K562 (cell line): ENCODE measurements around the gene KCNQ2. TPM values are rescaled to one million over a fixed set of nuclear protein-coding genes. Genes with fewer than 3 reads are reported as not detected.

Experiments
- ATAC-seq: fragments of 200-7000 bp; cut with Tn5 transposase; 3 replicates; pipeline ENCODE4 v1.9.1; 2020; ENCODE audit warnings: moderate library complexity
- BruUV-seq: library from RNA; stranded (reverse); fragments of 400-500 nt; replicated peaks from 2 replicates; lab custom pipeline; 2021; lab: Mats Ljungman, UMichigan
- CTCF ChIA-PET: fragments of 300-600 bp; formaldehyde crosslinking; extraction: SDS; loops from one replicate; lab custom pipeline; 2021; ENCODE audit warnings: low intra/inter-chr PET ratio; lab: Yijun Ruan, JAX
- POLR2A ChIA-PET: fragments of 300-600, 350-650 bp; sonication (Branson Sonifier 250); formaldehyde crosslinking; extraction: SDS; loops from one replicate; lab custom pipeline; 2021; ENCODE audit warnings: antibody characterized with exemption, inconsistent platforms; lab: Yijun Ruan, JAX
- DNase-seq, 4 experiments: peaks; one replicate each; pipeline versions ENCODE4 v3.0.0 to v3.0.0-alpha.2; 2011 to 2018; ENCODE audit warnings: low spot score in 3 of 4, mixed read lengths in 3 of 4; ENCODE audit errors: extremely low read depth in 1 of 4
- FAIRE-seq: peaks from 2 replicates; lab custom pipeline; 2011; peaks lifted over from hg19 to GRCh38; lab: Jason Lieb, UNC
- H2AFZ ChIP-seq: 2 replicates; pipeline ENCODE4 v1.6.0; 2011; ENCODE audit warnings: low read depth, low read length, control low read depth, inconsistent platforms
- H3K27ac ChIP-seq: fragments of 200-600 bp; 3 replicates; pipeline ENCODE4 v1.8.0; 2011; ENCODE audit warnings: low read depth, mild to moderate bottlenecking, control low read depth, inconsistent platforms, low read length, moderate library complexity, mixed read lengths; ENCODE audit errors: extremely low read depth
- H3K27me3 ChIP-seq, 2 experiments: fragments of 300-600 bp in 1 of 2; 2 replicates in 1 of 2; 3 replicates in 1 of 2; pipeline versions ENCODE4 v1.6.0 to v1.8.0; 2011; ENCODE audit warnings: inconsistent platforms in 2 of 2, low read length in 2 of 2, mild to moderate bottlenecking in 1 of 2, mixed read lengths in 1 of 2, moderate library complexity in 1 of 2; ENCODE audit not compliant: control insufficient read depth in 2 of 2, insufficient read depth in 2 of 2
- H3K36me3 ChIP-seq: fragments of 300-600 bp; 3 replicates; pipeline ENCODE4 v1.8.0; 2011; ENCODE audit warnings: mild to moderate bottlenecking, low read length, inconsistent platforms; ENCODE audit not compliant: control insufficient read depth, insufficient read depth
- H3K4me1 ChIP-seq, 2 experiments: fragments of 200-600 bp in 1 of 2; replicated peaks in 1 of 2; 2 replicates in 1 of 2; 3 replicates in 1 of 2; pipeline versions ENCODE4 v1.5.1 to v1.8.0; 2011; ENCODE audit warnings: inconsistent platforms in 2 of 2, low read length in 2 of 2, mild to moderate bottlenecking in 1 of 2, mixed read lengths in 1 of 2, moderate library complexity in 1 of 2; ENCODE audit not compliant: control insufficient read depth in 2 of 2, insufficient read depth in 2 of 2
- H3K4me2 ChIP-seq: 2 replicates; pipeline ENCODE4 v1.6.1; 2011; ENCODE audit warnings: low read length, control low read depth, inconsistent platforms, mixed read lengths; ENCODE audit not compliant: insufficient read depth
- H3K4me3 ChIP-seq: fragments of 200-600 bp; sonication (generic), shearing (Covaris generic); 2 replicates; pipeline ENCODE4 v1.5.1; 2016; ENCODE audit warnings: control low read depth, inconsistent platforms
- H3K79me2 ChIP-seq: fragments of 200-600 bp; 3 replicates; pipeline ENCODE4 v1.8.0; 2011; ENCODE audit warnings: low read length, inconsistent platforms; ENCODE audit not compliant: control insufficient read depth, insufficient read depth
- H3K9ac ChIP-seq, 2 experiments: 2 replicates each; pipeline versions ENCODE4 v1.6.0 to v1.6.1; 2011; ENCODE audit warnings: low read depth in 2 of 2, low read length in 2 of 2, control low read depth in 1 of 2, inconsistent platforms in 1 of 2, mild to moderate bottlenecking in 1 of 2, mixed read lengths in 1 of 2; ENCODE audit not compliant: insufficient read depth in 1 of 2
- H3K9me1 ChIP-seq: one replicate; pipeline ENCODE4 v1.6.0; 2011; ENCODE audit warnings: inconsistent platforms, mild to moderate bottlenecking, low read length, moderate library complexity; ENCODE audit not compliant: control insufficient read depth, insufficient read depth
- H3K9me3 ChIP-seq: replicated peaks from 2 replicates; pipeline ENCODE4 v1.5.1; 2011; ENCODE audit warnings: low read depth, low read length, inconsistent platforms; ENCODE audit not compliant: control insufficient read depth, insufficient read depth
- H4K20me1 ChIP-seq: replicated peaks from 2 replicates; pipeline ENCODE4 v1.6.1; 2011; ENCODE audit warnings: low read length, inconsistent platforms, mixed read lengths; ENCODE audit not compliant: control insufficient read depth, insufficient read depth
- ATF1 ChIP-seq, 2 experiments: fragments of 450-650 bp in 1 of 2; IDR thresholded peaks; 2 replicates each; pipeline ENCODE4 v1.6.1; 2016; ENCODE audit warnings: missing compliant biosample characterization in 1 of 2, missing genetic modification characterization in 1 of 2
- CBFB ChIP-seq: sonication (generic); formaldehyde crosslinking; IDR thresholded peaks from 2 replicates; pipeline ENCODE4 v1.4.0; 2020; ENCODE audit warnings: mild to moderate bottlenecking, missing genetic modification reagents
- CHD4 ChIP-seq: fragments of 200-600 bp; sonication (generic); IDR thresholded peaks from 3 replicates; pipeline ENCODE4 v1.6.1; 2012; ENCODE audit warnings: low read depth, mild to moderate bottlenecking, mixed read lengths, low read length, inconsistent platforms; ENCODE audit not compliant: insufficient read depth, insufficient replicate concordance, poor library complexity, severe bottlenecking
- MYNN ChIP-seq, 2 experiments: sonication (generic); formaldehyde crosslinking in 1 of 2; IDR thresholded peaks; 2 replicates each; pipeline versions ENCODE4 v1.5.0 to v1.6.1; 2016 to 2020; ENCODE audit warnings: antibody characterized with exemption in 1 of 2, missing genetic modification reagents in 1 of 2
- NEUROD1 ChIP-seq: fragments of 150-350 bp; IDR thresholded peaks from 2 replicates; pipeline ENCODE4 v1.6.1; 2014; ENCODE audit warnings: borderline replicate concordance, low read length, low read depth; ENCODE audit not compliant: partially characterized antibody
- PHF20 ChIP-seq: fragments of 450-650 bp; IDR thresholded peaks from 2 replicates; pipeline ENCODE4 v1.6.1; 2018; ENCODE audit not compliant: partially characterized antibody
- XRCC5 ChIP-seq: fragments of 200-400 bp; formaldehyde crosslinking; IDR thresholded peaks from 2 replicates; pipeline ENCODE4 v1.6.1; 2017; ENCODE audit warnings: low read depth, mild to moderate bottlenecking, low read length
- WGBS: fragments of 100-300 bp; shearing (Covaris generic); methylation state at CpG from one replicate; pipeline ENCODE4 v1.1.6; 2016; ENCODE audit warnings: low coverage, mixed read lengths; ENCODE audit not compliant: insufficient coverage; ENCODE audit errors: missing lambda C conversion rate; 5-methylcytosine and 5-hydroxymethylcytosine counted together
- in situ Hi-C: fragments of 300-500 bp; cut with MboI; formaldehyde crosslinking; loops from 4 replicates; pipeline ENCODE4 v1.15.0; 2018; ENCODE audit warnings: inconsistent platforms, mixed read lengths
- intact Hi-C: fragments of 100-400 bp; cut with micrococcal nuclease; formaldehyde crosslinking; loops from 2 replicates; pipeline ENCODE4 v1.14.2; 2022
- polyA plus RNA-seq, 8 experiments: library from polyadenylated mRNA; depleted of rRNA in 4 of 8; stranded (reverse) in 5 of 8; unstranded in 3 of 8; fragments of >200 nt; fragmentation: Nextera tagmentation in 2 of 8; fragmentation: Illumina TruSeq in 1 of 8; extraction: Ambion mirVana in 2 of 8; extraction: Trizol in 1 of 8; gene quantifications; 2 replicates each; pipeline versions ENCODE4 v1.2.1 to v1.2.3, GENCODE V29; 2011 to 2014; ENCODE audit warnings: inconsistent platforms in 1 of 8, missing spikeins in 1 of 8
- total RNA-seq, 7 experiments: library from RNA; depleted of rRNA in 6 of 7; stranded (reverse); fragments of >200 nt in 6 of 7; fragmentation: Illumina TruSeq in 2 of 7; extraction: Trizol in 2 of 7; gene quantifications; 2 replicates each; pipeline versions ENCODE4 v1.2.1 to v1.2.3, GENCODE V29; 2011 to 2021; ENCODE audit warnings: low replicate concordance in 1 of 7
- TF ChIP-seq, protein P1 (sequence below): fragments of 200-600 bp; sonication (generic); IDR thresholded peaks from one replicate; pipeline ENCODE4 v1.6.1; 2012; ENCODE audit warnings: mild to moderate bottlenecking, low read depth, low read length, inconsistent platforms

Gene KCNQ2
- total and polyA plus RNA-seq, 9 of the 15 experiments (the other 6 are each of a cell fraction or from before 2014, with no cell fraction given), result 0.13 to 0.16 TPM; not detected in 7

DNA sequence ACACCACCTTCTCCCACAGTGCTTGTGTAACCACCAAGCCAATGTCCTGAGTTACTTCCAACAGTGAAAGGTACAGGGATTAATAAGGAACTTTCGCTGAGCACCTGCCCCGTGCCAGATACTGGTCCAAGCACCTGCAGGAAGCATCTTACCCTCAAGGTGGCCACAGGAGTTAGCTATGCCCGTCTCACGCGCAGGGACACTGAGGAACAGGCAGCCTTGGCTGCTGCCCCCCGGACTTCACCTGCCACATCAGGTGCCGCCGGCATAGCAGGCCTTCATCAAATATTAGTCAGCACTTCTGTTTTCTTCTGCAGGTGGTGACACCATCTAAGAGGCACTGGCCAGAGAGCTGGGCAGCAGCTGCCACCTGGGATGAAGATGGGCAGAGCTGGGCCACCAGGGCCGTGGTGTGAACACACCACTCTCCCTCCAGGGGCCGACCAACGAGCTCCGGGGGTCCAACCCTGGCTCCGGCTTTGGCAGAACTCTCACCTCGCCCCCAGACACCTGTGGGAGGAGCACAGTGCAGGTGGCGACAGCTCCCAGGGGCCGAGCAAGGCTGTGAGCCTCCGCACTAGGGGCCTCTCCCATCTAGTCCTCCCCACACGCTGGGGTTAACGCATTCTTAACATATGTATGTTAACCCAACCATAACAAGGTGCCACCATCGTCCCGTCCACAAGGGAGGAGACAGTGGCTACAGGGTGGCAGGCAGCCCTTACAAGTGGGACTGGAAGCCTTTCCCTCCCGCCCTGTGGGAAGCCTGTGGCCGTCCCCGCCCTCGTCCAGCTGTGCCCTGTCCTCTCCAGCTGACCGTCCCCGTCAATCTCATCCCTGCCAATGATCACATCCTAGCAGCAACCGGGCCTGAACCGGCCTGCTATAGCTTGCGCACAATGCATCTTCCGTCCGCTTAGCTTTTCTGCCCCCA lies 45.2 kb upstream of the KCNQ2 start:
- POLR2A ChIA-PET, result interaction anchor here (0.8 to 1.9 kb wide), 3 partner anchors 9 to 20 kb away, joined by 4 to 9 read pairs (median 5); no protein-coding TSS in a partner anchor
- intact Hi-C loops, result no loop called here
- H3K9me3 ChIP-seq, result peaks cover 2% of the 10 kb centered on the region; the same call in 1 of the 2 replicates
- peaks cover 10 to 49% of the 10 kb centered on the region in 2 experiments; a peak in 4 of 5 replicates for H3K4me1 ChIP-seq
- no peak overlapping the region for H2AFZ ChIP-seq
- WGBS, result 27% methylated on average over 28 of the region's 32 CpGs
- no TSS peak for BruUV-seq
- in situ Hi-C loops, result no loop called here
- no peaks in the 10 kb centered on the region for H4K20me1 ChIP-seq
- ATAC-seq (no peak), DNase-seq (no peak), FAIRE-seq (no peak)
- peaks cover 13% of the 10 kb centered on the region; the same call in 2 of the 3 replicates for H3K36me3 ChIP-seq
- no peak overlapping the region for H3K4me3 ChIP-seq
- H3K27me3 ChIP-seq, result peaks cover 37 to 41% of the 10 kb centered on the region in 2 experiments
- no peak overlapping the region for H3K27ac ChIP-seq
- CTCF ChIA-PET, result no interaction called here
- 0 out of 4 replicates have a peak overlapping the region, but pooled peaks of 1 of the 2 experiments have one; percentile 9 for H3K9ac ChIP-seq
- peaks cover 14% of the 10 kb centered on the region for H3K79me2 ChIP-seq
- no peak overlapping the region for H3K4me2 ChIP-seq
- H3K9me1 ChIP-seq, result no peaks in the 10 kb centered on the region
- TF ChIP-seq ATF1 (CRISPR knock-in tag; IDR thresholded peaks at IDR 0.05) (no peak), ATF1 (tag; IDR thresholded peaks at IDR 0.05) (no peak), CBFB (CRISPR knock-in tag) (no peak), CHD4 (no peak), NEUROD1 (no peak), PHF20 (no peak), XRCC5 (no peak), MYNN (IDR thresholded peaks at IDR 0.05) (no peak), MYNN (CRISPR knock-in tag; IDR thresholded peaks at IDR 0.05) (no peak)
- TF ChIP-seq, protein P1, sequence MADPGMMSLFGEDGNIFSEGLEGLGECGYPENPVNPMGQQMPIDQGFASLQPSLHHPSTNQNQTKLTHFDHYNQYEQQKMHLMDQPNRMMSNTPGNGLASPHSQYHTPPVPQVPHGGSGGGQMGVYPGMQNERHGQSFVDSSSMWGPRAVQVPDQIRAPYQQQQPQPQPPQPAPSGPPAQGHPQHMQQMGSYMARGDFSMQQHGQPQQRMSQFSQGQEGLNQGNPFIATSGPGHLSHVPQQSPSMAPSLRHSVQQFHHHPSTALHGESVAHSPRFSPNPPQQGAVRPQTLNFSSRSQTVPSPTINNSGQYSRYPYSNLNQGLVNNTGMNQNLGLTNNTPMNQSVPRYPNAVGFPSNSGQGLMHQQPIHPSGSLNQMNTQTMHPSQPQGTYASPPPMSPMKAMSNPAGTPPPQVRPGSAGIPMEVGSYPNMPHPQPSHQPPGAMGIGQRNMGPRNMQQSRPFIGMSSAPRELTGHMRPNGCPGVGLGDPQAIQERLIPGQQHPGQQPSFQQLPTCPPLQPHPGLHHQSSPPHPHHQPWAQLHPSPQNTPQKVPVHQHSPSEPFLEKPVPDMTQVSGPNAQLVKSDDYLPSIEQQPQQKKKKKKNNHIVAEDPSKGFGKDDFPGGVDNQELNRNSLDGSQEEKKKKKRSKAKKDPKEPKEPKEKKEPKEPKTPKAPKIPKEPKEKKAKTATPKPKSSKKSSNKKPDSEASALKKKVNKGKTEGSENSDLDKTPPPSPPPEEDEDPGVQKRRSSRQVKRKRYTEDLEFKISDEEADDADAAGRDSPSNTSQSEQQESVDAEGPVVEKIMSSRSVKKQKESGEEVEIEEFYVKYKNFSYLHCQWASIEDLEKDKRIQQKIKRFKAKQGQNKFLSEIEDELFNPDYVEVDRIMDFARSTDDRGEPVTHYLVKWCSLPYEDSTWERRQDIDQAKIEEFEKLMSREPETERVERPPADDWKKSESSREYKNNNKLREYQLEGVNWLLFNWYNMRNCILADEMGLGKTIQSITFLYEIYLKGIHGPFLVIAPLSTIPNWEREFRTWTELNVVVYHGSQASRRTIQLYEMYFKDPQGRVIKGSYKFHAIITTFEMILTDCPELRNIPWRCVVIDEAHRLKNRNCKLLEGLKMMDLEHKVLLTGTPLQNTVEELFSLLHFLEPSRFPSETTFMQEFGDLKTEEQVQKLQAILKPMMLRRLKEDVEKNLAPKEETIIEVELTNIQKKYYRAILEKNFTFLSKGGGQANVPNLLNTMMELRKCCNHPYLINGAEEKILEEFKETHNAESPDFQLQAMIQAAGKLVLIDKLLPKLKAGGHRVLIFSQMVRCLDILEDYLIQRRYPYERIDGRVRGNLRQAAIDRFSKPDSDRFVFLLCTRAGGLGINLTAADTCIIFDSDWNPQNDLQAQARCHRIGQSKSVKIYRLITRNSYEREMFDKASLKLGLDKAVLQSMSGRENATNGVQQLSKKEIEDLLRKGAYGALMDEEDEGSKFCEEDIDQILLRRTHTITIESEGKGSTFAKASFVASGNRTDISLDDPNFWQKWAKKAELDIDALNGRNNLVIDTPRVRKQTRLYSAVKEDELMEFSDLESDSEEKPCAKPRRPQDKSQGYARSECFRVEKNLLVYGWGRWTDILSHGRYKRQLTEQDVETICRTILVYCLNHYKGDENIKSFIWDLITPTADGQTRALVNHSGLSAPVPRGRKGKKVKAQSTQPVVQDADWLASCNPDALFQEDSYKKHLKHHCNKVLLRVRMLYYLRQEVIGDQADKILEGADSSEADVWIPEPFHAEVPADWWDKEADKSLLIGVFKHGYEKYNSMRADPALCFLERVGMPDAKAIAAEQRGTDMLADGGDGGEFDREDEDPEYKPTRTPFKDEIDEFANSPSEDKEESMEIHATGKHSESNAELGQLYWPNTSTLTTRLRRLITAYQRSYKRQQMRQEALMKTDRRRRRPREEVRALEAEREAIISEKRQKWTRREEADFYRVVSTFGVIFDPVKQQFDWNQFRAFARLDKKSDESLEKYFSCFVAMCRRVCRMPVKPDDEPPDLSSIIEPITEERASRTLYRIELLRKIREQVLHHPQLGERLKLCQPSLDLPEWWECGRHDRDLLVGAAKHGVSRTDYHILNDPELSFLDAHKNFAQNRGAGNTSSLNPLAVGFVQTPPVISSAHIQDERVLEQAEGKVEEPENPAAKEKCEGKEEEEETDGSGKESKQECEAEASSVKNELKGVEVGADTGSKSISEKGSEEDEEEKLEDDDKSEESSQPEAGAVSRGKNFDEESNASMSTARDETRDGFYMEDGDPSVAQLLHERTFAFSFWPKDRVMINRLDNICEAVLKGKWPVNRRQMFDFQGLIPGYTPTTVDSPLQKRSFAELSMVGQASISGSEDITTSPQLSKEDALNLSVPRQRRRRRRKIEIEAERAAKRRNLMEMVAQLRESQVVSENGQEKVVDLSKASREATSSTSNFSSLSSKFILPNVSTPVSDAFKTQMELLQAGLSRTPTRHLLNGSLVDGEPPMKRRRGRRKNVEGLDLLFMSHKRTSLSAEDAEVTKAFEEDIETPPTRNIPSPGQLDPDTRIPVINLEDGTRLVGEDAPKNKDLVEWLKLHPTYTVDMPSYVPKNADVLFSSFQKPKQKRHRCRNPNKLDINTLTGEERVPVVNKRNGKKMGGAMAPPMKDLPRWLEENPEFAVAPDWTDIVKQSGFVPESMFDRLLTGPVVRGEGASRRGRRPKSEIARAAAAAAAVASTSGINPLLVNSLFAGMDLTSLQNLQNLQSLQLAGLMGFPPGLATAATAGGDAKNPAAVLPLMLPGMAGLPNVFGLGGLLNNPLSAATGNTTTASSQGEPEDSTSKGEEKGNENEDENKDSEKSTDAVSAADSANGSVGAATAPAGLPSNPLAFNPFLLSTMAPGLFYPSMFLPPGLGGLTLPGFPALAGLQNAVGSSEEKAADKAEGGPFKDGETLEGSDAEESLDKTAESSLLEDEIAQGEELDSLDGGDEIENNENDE, result no peak
